ENCODE results near the gene CDC25C.
"Not testable (repeated sequence)": the region's sequence is repeated elsewhere in the genome, so short reads cannot be mapped to it uniquely, and the experiment has no call there.

The CDC25C gene

DNA sequence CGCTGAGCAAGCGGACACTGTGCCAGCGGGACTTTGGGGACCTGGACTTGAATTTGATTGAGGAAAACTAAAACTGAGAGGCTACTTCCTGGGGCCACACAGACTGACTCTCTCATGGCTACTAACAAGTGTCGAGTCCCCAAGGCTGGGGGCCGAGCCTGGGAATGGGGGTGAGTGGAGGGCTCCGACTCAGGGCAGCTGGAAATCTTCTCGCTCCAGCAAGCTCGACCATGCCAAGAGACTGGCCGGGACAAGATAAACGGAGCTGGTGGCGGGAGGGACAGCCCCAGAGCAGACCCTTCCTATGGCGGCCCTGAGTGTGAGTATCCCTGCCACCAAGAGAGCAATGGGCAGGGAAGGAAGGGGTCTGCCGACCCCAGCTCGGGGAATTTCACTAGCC lies 15.3 kb upstream of the CDC25C start:
- DNase-seq (ENCODE audit: low read depth in 3 of 3), result no peak

DNA sequence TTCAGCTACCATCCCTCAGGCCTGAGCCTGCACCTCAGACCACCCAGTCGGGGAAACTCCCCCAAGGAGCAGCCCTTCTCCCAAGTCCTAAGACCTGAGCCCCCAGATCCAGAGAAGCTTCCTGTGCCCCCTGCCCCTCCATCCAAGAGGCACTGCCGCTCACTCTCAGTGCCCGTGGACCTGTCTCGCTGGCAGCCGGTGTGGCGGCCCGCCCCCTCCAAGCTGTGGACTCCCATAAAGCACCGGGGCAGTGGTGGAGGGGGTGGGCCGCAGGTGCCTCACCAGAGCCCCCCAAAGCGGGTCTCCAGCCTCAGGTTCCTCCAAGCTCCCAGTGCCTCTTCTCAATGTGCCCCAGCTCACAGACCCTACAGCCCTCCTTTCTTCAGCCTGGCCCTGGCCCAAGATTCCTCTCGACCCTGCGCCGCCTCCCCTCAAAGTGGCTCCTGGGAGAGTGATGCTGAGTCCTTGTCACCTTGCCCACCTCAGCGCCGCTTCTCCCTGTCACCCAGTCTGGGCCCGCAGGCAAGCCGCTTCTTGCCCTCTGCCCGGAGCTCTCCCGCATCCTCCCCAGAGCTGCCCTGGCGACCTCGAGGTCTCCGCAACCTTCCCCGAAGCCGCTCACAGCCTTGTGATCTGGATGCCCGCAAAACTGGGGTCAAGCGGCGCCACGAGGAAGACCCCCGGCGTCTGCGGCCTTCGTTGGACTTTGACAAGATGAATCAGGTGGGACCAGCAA lies 13.5 kb upstream of the CDC25C start:
- no peak for DNase-seq (ENCODE audit: low read depth in 3 of 3)

DNA sequence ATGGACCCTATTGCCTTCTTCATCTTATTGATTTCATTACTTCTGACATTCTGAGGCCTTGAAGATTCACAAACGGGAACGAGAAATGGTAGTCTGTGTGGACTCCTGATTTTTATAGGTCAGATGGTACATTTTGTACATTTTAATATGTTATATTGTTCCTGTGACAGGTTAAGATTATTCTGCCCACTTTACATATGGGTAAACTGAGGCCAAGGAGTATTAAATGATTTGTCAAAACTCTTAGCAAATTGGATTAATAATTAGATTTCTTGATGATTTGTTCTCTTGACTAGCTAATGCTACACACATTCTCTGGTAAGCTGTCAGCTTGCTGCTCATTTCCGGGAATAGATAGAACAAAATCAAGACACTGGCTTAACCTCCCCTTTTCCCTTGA lies 8.4 kb upstream of the CDC25C start:
- DNase-seq (ENCODE audit: low read depth in 3 of 3), result no peak

DNA sequence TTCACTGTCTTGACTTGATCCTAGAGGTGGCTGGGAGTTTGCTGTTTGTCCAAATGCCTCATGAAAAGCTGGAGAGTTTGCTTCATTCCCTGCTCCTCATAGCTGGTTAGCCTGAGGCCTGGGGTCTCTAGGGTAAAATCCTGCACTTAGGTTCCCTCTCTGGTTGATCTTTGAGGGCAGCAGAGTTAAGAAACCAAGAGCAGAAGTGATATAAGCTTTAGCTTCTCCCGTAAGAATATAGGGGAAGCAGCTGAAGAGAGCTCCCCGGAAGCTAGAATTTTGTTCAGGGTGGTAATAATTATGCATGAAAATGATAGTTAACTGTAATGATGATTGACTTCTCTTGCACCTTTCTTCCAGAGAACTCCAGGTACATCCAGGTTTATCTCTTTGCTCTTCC lies 7.9 kb upstream of the CDC25C start:
- DNase-seq (ENCODE audit: low read depth in 3 of 3), result no peak

DNA sequence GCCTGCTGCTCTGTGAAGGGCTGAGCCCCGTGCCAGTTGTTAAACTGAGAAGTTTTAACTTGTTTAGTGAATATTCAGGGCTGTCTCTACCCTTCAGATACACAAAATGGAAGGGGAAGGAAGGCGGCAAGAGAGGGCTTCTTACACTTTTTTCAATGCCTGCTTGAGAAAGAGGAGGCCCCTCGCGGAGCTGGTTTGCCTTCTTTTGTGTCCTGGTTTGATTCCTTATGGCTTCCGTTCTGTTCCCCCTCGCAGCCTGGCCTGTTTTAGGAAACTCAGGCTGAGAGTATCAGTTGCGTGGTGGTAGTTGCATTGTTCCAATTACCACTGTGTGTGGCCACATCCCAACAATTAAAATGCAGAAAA lies 7.5 kb upstream of the CDC25C start:
- DNase-seq (ENCODE audit: low read depth in 3 of 3), result no peak

DNA sequence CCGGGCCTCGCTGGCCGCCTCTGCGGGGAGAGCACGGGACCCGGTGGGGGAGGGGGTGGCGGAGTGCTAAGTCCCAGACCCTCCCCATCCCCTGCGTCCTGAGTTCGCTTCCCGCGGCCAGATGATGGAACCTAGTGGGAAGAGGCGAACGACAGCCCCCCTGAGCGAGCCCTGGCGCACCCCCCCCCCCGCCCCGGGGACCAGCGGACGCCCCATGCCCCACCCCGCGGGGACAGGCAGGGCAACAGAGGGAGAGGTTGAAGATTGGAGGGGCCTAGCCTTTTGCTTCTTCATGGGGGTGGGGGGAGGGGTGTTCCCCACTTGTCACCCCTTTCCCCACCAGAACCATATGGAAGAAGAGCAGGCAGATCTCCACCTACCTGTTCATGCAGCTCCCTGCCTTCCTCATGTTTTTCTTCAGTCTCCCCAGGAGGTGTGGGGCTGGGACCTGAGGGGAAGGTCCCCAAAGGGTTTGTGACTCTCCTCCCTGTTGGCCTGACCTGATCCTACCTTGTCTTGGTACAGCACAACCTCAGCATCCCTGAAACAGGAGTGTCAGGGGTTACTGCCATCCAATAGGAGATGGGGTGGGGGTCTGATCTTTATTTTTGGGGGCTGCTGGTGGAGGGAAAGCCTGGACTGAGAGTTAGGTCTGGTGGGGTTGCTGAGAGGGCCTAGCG lies 6.9 kb upstream of the CDC25C start:
- no peak for DNase-seq (ENCODE audit: low read depth in 3 of 3)

DNA sequence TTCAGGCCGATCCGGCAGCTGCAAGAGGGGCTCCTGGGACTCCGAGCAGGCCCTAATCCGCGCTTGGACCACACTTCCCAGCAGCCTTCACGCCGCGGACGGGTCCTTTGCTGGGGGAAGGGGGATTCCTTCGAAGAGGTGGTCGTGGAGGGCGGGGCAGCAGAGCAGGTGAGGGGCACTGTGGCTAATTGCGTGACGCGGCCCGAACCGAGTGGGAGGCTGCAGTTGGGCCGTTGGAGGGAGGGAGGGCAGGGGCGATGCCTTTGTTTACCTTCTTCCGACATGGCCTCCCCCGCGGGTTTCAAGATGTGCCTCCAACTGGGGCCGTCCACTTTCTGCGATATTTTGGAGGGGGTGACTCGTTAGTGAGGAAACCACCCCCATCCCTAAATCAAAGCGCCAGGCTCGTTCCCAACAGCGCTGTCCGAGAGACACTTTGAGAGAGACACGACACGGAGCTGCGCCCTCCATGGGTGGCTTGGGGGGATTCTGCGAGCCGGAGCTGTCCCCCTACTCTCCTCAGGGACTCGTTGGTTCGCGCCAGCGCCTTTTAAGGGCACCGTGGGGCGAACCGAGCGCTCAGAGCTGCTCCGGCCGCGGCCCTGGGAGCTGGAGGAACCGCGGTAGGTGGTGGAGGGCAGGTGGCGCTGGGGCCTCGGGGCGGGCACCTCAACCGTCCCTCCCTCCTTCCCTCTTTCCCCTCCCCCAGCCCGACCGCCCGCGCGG lies 6.2 kb upstream of the CDC25C start, which contains the start of gene FAM53C:
TSS of gene FAM53C (plus strand) at position 582 of the 726 bp plus-strand sequence. CDS start 3,070 bp downstream, outside the sequence.
- DNase-seq (ENCODE audit: low read depth in 3 of 3), result peak; percentile 82 to 89 (median 87)

DNA sequence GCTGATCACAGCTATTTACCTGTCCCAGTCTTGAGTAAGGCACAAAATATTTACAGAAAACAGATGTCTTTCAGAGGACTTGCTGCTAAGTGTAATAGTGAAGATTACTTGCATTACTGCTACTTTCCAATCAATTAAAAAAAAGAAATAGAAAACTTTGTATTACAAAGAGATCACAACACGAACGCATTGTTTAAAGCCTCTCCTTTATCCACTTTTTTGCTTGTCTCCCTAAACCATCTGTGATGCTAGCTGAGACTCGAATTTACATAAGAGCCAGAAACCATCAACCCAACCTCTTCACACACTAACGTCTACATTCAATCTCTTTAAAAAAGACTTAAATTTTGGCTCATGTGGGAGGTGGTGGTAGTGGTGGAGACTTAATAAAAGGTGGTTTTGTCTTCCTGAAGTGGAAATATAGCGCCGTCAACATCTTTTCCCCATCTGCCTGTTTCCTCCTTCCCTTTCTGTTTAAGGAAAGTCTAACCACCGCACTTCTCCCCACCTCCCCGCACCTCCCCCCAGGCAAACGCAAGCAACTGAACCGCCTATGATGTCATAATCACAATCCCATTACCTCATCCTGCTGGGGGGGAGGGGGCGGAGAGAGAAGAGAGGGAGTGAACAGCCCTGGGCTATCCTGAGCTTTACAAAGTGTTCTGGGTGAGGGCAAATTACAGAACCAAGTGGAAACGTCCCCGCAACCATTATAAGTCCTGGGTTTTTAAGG lies 5.5 kb upstream of the CDC25C start:
- no peak for DNase-seq (ENCODE audit: low read depth in 3 of 3)

DNA sequence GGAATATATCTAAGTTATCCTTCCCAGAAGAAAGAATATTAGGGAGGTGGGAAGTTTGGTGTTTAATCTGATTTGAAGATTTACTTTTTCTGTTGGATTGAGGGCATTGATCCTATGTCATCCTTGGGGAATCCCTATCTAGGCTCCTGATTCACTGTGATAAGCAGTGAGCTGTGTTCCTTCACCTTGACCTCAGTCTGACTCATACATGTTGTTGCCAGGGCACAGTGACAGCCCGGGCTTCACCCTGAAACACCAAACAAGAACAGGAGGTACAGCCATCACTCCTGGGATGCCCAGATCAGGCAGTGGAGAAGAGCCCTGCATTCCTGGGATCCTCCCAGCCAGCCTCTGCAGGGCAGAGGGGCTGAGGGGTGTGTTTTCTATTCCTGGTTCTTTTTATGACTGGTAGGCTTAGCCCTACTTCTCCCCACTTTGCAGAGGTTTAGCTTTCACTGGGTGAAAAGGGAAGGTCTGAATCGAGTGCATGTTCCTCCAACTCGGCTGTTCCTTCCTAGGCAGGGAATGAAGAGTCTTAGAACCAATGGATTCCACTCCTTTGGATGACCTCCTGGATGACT lies 3.4 kb upstream of the CDC25C start:
- no peak for DNase-seq (ENCODE audit: low read depth in 3 of 3)

DNA sequence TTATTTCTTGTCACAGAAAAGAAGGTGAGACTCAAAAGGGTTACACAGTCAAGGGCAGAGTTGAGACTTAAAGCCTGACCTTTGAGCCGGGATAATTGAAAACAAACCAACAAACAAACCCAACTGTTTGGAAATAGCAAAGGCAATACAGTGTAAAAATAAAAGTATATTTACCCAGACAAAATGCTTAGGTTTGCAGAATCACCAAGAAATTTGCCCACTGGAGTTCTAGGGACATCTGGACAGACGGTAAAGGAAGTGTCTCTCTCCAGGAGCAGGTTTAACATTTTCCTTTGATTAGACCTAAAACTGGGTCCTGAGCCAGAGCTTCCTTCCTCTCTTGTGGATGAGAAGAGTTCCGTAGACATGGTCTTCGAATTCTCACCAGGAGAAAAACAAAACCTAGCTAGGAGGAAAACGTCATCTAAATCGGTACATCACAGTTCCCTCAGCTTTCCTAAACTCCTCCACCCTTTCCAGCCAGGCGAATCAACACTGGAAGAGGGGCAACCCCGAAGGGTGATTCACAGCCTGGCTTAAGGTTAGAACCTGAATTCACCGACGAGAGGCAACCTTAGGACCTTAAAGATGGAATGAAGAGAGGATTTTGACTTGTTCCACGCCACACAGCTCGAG lies 673 bp downstream of the CDC25C start:
- DNase-seq (ENCODE audit: low read depth in 3 of 3), result no peak

DNA sequence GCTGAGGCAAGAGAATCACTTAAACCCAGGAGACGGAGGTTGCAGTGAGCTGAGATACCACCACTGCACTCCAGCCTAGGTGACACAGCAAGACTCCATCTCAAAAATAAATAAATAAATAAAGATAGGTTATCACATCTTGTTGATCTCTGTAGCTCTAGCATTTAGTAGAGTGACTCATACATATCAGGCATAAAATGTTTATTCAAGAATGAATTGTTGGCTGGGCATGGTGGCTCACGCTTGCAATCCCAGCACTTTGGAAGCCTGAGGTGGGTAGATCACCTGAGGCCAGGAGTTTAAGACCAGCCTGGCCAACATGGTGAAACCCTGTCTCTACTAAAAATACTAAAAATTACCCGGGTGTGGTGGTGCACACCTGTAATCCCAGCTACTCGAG lies 13.4 kb downstream of the CDC25C start:
- not testable (repeated sequence) for DNase-seq (ENCODE audit: low read depth in 3 of 3)

DNA sequence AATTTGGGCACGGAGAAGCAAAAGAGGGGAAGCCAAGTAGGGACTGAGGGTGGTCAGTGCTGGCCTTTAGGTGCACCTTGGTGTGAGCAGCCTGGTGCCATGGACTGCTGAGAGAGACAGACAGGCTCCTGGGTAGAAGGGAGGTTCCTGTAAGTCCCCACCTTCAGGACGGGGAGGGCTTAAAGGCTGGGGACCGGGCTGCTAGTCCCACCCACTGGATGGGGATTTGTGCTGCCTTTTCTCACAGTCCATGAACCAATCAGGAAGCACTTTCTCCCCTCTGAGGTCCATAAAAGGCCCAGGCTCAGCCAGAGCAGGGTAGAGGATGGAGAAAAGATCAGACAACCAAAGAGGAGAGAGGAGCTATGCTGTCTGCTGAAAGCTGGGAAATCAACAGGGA lies 15.2 kb downstream of the CDC25C start:
- no peak for DNase-seq (ENCODE audit: low read depth in 3 of 3)

DNA sequence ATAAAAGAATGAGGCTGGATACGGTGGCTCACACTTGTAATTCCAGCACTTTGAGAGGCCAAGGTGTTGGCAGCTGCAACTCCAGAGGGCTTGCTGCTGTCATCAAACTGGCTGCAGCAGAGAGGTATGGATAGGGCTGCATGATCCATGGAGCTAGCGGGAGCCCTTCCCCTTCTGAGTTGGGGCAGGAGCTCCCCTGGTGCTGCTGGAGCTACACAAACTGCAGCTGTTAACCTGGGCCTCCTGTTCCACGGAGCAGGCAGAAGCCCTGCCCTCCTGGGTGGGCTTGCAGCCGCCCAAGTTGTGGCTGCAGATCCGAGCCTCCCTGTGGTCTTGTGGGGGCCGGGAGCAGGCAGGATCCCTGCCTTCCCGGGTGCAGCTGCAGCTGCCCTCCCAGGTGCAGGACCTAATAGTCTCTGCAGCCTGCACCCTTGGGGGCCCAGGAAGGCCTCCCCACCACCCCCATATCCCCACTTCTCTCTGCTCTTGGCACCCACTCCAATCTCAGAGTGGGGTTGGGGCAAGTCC lies 15.8 kb downstream of the CDC25C start:
- DNase-seq (ENCODE audit: low read depth in 3 of 3), result no peak

DNA sequence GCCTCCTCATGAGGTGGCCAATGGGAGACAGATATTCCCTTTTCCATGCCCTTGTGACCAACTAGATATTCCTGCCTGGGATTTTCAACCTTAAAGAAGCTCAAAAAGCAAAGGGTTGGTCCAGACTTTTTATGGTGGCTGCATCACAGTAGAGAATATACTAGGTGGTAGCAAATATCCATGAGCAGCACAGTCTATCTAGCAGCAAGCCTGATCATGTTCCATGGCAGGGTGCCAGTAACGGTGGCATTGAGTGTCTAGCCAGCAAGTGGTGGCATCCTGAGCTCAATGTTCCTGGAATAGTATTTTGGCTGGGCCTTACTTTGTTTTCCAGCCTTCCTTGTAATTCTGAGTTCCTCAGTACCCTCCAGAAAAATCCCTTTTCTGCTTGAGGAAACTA lies 25.8 kb downstream of the CDC25C start:
- DNase-seq (ENCODE audit: low read depth in 3 of 3), result no peak

DNA sequence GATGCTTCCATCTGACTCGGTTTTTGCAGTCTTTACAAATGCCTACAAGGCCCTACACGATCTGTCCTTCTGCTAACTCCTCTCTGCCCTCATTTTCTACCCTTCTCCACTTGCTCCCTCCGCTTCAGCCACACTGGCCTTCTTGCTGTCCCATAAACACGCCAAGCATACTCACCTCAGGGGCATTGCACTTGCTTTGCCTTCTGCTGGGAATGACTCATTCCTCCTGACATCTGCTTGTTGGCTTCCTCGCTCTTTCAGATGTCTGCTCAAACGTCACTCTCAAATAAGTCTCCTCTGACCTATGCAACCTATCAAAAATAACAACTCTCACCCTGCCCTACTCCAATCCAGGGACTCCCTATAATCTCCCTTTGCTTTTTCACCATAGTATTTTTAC lies 28.2 kb downstream of the CDC25C start:
- DNase-seq (ENCODE audit: low read depth in 3 of 3), result no peak

DNA sequence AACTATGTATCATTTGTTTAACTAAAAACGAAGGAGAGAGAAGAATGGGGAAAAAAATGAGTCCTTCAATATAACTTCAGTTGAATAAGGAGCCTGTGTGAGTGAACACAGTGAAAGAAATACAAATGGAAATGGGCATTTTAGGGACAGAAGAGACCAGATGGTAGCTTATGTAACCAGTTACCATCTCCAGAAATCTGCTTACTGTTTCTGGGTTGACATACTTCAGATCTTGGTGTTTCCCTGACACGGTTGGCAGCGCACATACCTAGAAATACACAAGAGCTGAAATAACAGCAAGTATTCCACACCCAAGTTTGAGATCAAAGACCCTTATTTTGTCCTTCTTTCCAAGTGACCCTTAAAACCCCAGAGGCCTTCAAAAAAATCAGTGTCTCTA lies 42.3 kb downstream of the CDC25C start:
- DNase-seq (ENCODE audit: low read depth in 3 of 3), result no peak

DNA sequence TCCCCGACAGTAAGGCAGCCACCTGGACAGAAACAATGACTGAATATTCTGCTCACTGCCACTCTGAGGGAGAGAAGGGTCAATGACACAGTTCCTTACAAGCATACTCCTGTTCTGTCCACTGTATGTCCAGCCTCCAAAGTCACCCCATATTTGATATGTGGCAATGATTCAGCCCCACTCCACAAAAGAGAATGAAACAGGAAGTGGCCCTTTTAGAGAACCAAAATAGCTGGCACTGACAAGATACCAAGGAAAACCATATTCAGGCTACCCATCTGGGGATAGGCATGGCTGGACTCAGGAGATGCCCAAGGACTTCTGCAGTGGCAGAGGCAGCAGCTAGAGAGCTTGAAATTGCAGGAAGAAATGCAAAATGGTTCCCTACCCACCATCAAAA lies 44.4 kb downstream of the CDC25C start:
- no peak for DNase-seq (ENCODE audit: low read depth in 3 of 3)

DNA sequence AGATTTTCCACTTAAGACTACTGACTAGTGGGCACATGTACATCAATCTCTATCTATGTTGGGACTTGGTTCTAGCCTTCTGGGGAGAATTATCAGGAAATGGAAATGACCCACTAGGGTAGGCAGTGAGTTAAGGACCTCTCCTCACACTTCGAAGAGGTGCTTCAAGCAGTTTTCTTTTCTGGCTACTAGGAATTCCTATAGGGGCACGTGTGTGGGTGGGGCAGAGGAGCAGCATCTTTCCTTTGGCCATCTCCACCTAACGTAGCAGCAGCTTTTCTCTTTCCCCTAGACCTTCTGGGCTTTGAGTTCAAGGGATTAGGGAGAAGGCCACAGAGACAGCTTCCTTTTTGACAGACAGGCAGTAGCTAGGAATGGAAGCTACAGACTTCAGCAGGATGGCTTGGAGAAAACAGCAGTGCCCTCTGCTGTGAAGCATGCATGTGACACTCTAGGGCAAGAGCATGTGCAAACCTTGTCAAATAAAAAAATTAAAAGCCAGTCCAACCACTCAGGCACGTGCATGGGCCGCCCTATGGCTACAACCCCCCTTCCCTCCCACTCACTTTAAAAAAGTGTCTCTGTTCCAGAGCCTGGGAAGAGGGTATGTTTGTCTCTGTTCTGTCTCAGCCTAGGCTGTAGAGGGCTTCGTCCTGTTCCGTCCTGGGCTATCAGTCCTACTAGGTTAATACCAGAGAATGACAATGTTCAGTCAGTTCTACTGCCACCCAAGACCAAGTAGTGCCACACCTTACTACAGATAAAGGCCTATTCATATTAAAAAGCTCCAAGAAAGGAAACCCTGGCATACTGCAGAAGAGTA lies 48.5 kb downstream of the CDC25C start:
- DNase-seq (ENCODE audit: low read depth in 3 of 3), result no peak

DNA sequence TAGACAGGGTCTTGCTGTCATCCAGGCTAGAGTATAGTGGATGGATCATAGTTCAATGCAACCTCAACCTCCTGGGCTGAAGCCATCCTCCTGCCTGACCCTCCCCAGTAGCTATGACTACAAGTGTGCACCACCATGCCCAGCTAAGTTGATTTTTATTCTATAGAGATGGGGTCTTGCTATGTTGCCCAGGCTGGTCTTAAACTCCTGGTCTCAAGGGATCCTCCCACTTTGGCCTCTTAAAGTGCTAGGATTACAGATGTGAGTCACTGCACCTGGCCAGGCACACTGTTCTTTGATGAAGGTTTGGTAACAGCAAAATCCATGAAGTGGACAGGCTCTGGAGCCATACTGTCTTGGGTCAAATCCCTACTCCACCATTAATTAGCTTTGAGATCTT lies 50.7 kb downstream of the CDC25C start:
- DNase-seq (ENCODE audit: low read depth in 3 of 3), result no peak

DNA sequence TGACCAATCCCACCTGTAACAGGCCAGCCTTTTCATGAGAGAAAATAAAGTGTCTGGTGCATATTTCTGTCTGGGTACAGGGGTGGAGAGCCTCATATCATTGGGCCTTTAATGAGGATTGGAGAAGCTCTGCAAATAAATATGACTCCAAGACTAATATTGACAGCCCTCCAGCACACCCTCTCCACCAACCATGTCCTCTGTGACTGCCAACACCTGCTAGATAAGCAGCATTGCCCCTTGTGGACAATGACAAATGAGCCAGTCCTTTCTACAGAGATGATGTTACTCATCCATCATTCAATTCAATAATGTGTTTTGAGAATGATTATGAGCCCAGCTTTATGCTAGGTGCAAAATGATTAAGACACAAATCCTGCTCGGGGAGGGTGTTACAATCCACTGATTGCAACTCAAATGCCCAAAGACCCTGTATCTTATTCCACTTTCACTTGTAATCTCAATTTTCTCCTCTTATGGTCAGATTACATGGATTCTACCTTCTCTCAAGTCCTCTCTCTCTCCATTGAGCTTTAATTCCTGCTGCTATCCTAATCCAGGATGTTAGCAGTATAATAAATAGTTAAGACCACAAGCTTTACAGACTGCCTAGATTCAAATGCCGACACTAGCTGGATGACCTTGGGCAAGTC lies 55.1 kb downstream of the CDC25C start:
- DNase-seq (ENCODE audit: low read depth in 3 of 3), result no peak
